Measurements from ENCODE around the gene PFDN1.

- TF ChIP-seq CTCF (IDR thresholded peaks at IDR 0.05; ENCODE audit: poor library complexity) (no peak), EZH2 (IDR thresholded peaks at IDR 0.05; ENCODE audit: borderline replicate concordance) (no peak), EZH2phosphoT487 (IDR thresholded peaks at IDR 0.05; ENCODE audit: low read depth, severe bottlenecking, unreplicated experiment) (no peak)
Measured at GRCh38 chr5:140275837-140276236, 27.1 kb downstream of the PFDN1 start.

All from hepatocyte (in vitro differentiated cells).